GM18498 (cell line): ENCODE results near the gene SLC16A6.
"Not testable (repeated sequence)": the region's sequence is repeated elsewhere in the genome, so short reads cannot be mapped to it uniquely, and the experiment has no call there.

Experiments used
- ATAC-seq: cut with Tn5 transposase; IDR thresholded peaks from one replicate; pipeline ENCODE4 v1.9.1; 2021; ENCODE audit warnings: mild to moderate bottlenecking, moderate library complexity; ENCODE audit not compliant: unreplicated experiment

Gene SLC16A6, protein sequence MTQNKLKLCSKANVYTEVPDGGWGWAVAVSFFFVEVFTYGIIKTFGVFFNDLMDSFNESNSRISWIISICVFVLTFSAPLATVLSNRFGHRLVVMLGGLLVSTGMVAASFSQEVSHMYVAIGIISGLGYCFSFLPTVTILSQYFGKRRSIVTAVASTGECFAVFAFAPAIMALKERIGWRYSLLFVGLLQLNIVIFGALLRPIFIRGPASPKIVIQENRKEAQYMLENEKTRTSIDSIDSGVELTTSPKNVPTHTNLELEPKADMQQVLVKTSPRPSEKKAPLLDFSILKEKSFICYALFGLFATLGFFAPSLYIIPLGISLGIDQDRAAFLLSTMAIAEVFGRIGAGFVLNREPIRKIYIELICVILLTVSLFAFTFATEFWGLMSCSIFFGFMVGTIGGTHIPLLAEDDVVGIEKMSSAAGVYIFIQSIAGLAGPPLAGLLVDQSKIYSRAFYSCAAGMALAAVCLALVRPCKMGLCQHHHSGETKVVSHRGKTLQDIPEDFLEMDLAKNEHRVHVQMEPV

DNA sequence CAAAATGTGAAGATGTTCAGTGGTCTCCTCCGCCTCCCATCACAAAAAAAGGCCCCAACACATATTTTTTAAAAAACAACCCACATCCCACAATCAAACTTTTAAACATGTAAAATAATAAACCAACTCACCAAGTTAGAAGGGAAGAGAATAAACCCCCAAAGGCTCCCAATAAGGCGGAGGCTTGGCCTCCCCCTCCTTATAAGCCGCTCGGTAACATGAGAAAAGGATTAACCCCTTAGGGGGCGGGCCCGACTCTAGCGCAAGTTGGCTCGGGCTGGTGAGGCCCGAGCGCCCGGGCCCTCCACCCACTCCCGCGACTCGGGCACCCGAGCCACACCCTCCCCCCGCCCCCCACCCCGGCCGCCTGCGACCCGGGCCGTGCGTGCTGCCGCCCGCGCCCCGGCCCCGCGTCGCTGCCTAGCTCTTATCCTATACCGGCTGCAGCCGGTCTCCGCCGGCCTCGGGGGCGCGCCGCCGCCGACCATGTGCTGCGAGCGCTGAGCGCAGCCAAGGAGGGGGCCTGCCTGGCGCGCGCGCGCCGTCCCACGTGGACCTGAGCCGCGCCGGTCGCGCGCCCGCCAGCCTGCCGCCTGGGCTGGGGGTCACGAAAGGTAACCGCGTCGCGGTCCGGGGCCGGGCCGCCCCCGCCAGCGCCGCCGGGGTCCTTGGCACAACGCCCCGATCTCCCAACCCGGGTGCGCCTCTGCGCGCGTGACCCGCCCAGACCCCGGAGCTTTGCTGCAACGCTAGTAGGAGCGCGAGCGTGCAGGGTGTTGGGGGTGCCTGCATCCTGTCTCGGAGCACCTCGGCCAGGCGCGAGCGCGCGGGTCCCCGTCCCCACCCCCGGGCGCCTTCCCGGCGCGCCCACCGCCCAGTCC, at the start of gene SLC16A6, which contains the start of gene ARSG:
Gene SLC16A6 (minus strand): TSS at position 173 of the 881 bp plus-strand sequence. CDS start 12,807 bp downstream, outside the sequence.
Gene ARSG (plus strand): TSS at position 541 of the 881 bp plus-strand sequence. CDS start 15,999 bp downstream, outside the sequence.
- peak; percentile 58 for ATAC-seq

DNA sequence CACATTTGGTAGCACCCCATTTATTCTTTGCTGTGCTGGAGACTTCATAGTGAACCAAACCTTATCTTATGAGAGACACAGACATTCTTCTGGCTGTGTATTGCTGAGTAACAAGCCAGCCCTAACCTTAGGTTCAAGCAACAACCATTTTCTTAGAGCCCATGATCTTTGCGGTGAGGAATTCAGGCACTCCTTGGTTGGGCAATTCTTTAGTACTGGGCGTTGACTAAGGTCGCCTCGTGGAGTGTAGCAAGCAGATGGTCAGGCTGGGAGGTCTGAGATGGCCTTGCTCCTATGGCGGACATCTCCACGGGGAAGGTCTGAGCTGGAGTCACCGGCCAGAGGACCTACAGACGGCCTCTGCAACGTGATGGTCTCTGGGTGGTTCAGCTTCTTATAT, 43.5 kb upstream of the SLC16A6 start:
- ATAC-seq, result no peak

DNA sequence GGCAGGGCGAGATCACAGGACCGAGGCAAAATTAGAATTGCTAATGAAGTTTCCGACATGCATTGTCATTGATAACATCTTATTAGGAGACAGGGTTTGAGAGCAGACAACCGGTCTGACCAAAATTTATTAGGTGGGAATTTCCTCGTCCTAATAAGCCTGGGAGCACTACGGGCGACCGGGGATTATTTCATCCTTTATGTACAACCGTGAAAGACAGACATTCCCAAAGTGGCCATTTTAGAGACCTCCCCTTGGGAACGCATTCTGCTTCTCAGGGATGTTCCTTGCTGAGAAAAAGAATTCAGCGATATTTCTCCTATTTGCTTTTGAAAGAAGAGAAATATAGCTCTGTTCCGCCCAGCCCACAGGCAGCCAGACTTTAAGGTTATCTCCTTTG, 41.0 kb upstream of the SLC16A6 start:
- not testable (repeated sequence) for ATAC-seq

DNA sequence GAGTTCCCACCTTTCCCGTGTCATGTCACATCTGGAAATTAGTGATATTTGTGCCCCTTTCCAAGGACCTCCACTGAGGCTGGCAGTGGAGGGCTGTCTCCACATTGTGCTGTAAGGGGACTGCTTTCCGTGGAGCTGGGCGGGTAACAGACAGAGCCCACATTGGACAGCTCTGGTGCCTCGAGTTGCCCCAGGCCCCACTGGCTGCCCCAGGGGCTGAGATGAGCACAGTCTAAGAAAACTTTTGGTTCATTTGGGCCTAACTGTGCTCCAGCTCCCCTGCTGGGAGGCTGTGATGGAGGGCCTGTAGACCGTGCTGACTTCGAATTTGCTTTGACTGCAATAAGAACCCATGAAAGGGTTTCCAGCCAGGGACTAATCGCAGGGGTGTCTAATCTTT, 38.4 kb upstream of the SLC16A6 start:
- ATAC-seq, result no peak

DNA sequence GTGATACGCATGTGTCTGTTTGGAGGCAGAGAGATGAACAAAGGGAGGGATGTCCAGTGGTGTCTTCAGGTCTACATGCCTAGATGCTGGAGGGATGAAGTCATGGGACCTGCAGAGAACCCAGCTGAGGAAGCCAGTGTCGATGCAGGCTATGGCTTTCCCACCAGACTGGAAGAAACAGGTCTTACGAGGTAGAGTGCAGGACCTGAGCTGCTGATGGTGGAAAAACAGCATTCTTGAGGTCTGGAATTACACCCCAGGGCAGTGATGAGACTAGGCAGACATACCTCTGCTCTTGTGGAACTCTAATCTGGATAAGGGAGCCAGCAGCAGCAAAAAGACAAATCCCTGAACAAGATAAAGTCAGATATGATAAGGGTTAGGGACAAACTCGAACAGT, 37.7 kb upstream of the SLC16A6 start:
- no peak for ATAC-seq

DNA sequence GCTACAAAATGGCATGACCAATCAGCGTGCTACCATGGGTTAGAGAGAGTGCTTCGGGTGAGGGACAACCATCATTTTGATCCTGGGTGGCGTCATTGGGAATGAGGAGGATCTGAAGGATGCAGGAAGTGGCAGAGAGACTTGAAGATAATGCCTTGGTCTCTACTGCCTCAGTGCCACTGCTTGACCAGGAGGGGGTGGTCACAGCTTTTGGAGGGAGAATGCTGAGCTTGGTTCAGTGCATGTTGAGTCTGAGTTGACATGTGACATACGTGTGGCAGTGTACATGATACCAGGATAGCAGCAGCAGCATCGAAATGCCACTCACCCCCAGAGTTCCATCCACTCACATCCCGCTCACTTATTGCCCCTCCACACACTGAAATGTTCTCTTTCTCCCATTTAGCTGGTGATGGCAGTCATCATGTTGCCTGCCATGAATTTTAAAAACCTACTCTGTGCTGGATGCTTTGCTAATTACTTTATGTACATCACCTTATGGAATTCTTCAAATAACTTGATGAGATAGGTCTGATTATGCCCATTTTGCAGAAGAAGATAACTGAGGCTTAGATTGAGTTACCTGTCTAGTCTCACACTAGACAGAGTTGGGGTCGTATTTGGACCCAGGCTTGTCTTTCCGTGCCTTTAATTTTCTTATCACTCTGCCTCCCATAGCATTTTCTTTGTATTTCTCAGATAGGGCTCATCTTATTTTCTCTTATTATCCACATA, 37.1 kb upstream of the SLC16A6 start:
- no peak for ATAC-seq

DNA sequence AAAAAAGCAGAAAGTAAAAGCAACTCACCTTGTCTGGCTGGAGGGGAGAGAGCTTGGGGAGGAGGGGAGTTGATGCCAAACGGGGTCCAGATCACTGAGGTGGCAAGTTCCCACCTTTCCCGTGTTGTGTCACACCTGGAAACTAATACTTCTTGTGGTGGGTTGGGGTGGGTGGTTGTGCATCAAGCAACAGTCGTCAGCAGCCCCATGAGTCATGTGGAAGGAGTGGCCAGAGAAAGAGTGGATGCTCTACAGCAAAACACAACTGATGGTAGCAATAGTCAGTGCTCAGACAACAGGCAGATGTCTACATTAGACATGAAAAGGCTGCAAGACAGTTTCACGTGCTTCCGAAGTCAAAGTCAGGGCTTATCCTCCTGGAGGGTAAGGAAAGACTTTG, 35.8 kb upstream of the SLC16A6 start:
- ATAC-seq, result no peak

DNA sequence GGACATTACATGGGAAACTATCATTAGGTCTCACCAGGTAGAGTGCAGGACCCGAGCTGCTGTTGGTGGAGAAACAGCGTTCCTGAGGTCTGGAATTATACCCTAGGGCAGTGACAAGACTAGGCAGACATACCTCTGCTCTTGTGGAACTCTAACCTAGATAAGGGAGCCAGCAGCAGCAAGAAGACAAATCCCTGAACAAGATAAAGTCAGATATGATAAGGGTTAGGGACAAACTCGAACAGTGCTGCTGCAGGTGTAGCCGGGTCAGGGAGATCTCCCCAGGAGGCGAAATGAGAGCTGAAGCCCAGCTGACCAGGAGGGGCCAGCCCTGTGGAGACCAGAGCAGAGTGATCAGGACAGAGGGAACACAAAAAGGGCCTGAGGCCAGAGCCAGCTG, 35.0 kb upstream of the SLC16A6 start:
- ATAC-seq, result no peak

DNA sequence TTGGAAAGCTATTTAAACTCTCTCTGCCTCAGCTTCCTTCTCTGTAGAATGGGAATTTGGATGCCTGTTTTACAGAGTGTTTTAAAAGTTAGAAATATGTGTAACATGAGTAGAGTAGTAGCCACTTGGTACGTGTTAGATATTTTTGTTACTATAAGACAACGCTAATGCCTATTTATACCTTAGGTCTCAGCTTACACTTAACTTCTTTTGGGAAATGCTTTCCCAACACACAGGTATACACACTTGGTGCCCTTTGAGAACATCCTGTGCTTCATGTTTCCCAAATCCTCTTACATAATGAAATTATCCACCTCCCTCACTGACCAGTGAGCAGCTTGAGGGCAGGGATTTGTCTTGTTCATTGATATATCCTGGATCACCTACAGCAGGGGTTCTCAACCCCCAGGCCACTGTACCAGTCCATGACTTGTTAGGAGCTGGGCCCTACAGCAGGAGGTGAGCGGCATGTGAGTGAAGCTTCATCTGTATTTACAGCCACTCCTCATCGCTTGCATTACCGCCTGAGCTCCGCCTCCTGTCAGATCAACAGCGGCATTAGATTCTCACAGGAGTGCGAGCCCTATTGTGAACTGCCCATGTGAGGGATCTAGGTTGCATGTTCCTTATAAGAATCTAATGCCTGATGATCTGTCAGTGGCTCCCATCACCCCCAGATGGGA, 33.9 kb upstream of the SLC16A6 start:
- ATAC-seq, result no peak

DNA sequence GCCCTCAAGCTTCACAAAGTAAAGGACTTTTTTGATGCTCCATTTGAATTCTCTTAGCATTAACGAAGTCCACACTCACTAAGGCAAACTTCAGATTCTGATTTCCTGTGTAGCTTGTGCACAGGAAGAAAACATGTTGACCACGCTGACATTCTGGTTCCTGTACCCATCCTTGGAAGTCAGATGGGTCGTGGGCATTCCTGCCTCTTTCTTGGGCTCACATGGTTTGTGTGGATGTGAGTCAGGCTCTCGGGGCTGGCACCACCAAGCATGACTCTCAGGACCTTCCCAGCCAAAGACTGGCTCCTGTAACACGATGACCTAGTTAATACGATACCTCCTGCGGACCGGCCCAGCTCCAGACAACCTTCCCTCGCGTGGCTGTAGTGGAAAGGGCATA, 33.2 kb upstream of the SLC16A6 start:
- no peak for ATAC-seq

DNA sequence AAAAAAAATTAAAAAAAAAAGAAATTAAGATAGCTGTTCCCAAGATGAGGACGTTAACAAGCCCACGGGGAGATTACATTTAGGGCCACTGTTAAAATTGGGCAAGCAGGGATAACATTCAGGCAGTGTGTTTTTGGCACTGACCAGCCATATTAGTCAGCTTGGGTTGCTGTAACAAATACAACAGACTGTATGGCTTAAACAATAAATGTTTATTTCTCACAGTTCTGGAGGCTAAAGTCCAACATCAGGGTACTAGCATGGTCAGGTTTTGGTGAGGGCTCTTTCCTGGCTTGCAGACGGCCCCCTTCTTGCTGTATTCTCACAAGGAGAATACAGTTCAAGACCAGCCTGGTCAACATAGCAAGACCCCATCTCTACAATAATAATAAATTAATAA, 31.7 kb upstream of the SLC16A6 start:
- no peak for ATAC-seq

DNA sequence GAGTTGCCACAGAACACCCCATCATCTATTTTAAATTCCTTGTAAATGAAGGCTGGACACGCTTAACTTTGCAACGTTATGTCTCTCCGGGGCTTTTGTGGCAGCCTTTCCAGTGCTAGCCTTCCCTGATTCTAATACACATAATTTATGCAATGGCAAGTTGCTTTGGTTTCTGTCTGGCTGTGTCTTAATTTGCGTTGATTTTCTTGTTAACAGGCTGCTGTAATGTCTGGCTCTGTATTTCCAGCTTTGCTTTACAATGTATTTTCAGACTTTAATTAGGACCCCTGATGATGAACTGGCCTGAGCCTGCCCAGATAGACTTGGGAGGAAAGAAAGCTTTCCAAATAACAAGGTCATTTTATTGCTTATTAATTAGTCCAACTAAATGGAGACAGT, 30.6 kb upstream of the SLC16A6 start:
- no peak for ATAC-seq

DNA sequence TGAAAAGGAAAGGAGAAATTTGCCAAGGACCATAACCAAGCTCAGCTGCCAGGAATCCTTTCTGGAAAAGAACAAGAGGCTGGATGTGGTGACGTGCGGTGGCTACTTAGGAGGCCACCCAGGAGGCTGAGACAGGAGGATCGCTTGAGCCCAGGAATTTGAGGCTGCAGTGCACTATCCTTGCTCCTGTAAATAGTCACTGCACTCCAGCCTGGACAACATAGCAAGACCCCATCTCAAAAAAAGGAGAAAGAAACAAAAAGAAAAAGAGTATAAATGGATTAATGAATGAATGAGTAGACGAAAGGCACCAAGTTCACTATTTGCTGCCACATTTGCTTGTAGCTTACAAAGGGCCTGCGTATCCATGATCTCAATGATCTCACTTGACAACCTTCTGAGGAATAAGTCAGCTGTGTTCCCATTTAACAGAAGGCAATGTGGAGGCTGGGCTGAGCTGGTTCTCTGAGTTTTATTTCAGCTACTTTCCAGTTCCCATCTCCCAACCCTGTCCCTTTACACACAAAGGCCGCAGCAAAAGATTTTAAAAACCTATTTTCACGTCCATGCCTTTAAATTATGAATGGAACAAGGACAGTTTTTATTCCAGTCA, 30.1 kb upstream of the SLC16A6 start:
- ATAC-seq, result no peak

DNA sequence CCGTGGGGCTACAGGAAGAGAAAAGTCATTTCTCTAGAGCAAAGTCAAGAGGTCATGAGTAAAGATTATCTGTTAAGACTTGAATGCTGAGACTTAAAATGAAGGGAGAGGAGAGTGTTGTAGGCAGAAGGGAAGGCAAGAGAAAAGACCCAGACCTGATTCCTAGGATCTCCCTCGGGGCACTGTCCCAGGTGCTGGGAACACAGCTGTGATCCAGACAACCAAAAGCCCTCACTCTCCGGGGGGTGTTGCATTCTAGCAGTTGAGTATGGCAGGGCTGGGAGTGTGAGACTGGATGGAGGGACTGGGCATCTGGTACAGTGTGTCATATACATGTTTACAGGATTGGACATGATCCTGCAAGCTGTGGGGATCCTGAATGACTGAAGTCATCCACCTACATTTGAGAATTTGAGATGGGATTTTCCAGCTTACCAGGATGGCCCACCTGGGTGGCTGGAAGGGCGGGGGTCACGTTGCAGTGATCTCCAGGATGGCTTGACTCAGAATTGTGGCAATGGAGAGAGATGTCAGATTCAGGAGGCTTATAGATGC, 29.5 kb upstream of the SLC16A6 start:
- ATAC-seq, result no peak

DNA sequence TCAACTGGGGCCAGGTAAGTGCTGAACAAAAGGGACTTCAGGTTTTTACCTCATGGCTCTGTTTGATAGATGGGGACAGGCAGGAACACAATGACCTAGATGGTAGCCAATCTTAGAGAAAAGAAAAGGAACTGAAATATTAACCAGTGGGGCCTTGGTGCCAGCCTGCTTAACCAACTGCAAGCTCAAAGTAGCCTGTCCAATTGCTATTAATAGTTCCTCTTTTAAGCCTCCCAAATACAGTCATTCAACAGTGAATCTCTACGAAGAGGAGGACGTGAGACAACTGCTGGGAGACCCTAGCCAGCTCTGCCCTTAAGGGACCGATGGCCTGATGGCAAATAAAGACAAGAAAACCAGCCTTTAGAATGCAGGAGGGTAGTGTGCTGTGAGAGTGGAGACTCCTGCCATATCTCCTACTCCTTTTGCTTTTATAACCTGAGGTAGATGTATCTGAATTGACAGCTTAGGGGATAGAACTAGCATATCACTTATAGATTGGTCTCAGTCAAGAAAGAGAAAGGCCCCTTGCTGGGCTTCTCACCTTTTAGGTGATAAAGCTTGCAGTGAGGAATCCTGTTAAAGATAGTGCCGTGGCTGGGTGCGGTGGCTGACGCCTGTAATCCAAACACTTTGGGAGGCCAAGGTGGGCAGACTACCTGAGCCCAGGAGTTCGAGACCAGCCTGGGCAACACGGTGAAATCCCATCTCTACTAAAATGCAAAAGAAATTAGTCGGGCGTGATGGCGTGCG, 28.7 kb upstream of the SLC16A6 start:
- ATAC-seq, result peak; percentile 60

DNA sequence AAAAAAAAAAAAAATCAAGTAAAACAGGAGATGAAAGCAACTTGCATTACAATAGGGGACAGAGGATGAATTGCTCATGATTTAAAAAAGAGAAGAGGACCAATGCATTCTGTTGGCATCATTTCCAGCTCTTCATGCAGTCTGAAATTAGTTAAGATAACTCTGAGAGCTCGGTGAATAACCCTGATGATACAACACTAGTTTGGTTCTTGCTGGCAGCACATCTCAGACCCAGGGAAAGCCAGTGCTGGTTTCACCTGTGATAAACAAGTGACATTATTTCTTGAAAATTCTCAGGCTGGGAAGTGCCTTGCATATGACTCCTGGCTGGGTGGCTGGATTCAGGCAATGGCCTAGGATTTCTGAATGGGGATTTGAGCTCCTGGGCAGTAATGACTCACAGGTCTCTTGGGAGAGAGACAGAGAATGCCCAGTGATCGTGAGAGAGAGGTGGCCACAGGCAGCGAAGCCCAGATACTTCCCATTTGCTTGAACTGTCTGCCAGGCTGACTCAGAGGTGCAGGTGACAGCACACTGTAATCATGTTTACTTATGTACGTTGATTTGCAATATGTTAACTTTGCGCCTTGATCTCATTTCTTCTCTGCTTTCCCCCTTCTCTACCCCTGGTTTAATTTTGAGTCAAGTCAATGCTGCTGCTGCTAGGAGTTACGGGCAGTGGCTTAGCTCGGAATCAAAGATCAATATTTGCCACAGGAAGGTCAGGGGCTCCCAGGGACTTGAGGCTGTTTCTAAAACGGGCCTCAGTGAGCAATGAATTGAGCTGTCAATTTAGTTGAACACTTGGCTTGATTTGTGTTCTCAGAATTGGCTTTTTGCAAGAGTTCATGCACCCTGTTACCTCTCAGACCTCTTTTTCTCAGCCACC, 27.4 kb upstream of the SLC16A6 start:
- ATAC-seq, result no peak

DNA sequence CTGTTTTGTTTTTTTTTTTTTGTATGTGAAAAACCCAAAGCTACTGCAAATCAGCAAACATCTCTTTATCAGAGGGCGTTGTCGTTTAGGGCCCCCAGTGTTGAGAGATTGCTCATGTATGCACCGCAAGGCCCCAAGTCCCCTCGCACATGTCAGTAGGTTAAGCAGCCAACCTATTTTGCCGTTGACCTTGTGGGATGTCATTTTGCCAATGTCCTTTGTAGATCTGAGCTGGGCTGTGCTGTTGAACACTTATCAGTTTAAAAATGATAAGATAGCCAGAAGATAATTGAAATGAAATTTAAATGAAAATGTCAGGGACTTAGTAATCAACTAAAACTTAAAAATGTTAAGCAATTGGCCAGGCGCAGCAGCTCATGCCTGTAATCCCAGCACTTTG, 26.5 kb upstream of the SLC16A6 start:
- no peak for ATAC-seq

DNA sequence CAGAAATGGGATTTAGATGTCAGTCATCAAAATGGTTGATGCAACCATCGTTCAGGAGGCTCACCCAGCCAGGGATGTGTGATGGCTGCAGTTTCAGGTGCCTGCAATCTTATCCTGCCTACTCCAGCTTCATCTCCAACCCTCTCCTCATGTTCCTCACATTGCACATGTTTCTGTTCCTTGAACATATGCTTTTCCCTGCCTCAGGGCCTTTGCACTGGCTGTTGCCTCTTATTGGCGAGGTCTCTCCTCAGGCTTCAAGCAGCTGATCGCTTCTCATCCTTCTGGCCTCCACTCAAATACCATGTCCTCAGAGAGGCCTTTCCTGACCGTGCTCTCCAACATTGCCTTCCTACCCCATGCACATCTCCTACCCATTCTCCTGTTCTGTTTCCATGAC, 25.0 kb upstream of the SLC16A6 start:
- no peak for ATAC-seq
